Prostate gland (tissue), 2 donors: ENCODE results near the gene STX19.

ENCODE experiments used
- POLR2A ChIP-seq: fragments of 450-650 bp; IDR thresholded peaks from one replicate; pipeline ENCODE4 v1.6.1; 2016; ENCODE audit warnings: antibody characterized with exemption, mild to moderate bottlenecking
- POLR2AphosphoS5 ChIP-seq: sonication (generic); formaldehyde crosslinking; IDR thresholded peaks from one replicate; pipeline ENCODE4 v1.6.1; 2017; ENCODE audit warnings: antibody characterized with exemption
- TF ChIP-seq, protein P1 (sequence below), 4 experiments: fragments of 200-600 bp in 2 of 4; fragments of 450-650 bp in 2 of 4; sonication (generic) in 2 of 4; IDR thresholded peaks; 1 replicate in 3 of 4; 2 replicates in 1 of 4; pipeline ENCODE4 v1.5.1; 2016 to 2019; ENCODE audit warnings: antibody characterized with exemption in 4 of 4, mild to moderate bottlenecking in 2 of 4, moderate library complexity in 2 of 4

GRCh38 chr3:94001191-94001590, 27.2 kb downstream of the STX19 start:
- TF ChIP-seq POLR2A (no peak), POLR2AphosphoS5 (no peak)
- TF ChIP-seq, protein P1, sequence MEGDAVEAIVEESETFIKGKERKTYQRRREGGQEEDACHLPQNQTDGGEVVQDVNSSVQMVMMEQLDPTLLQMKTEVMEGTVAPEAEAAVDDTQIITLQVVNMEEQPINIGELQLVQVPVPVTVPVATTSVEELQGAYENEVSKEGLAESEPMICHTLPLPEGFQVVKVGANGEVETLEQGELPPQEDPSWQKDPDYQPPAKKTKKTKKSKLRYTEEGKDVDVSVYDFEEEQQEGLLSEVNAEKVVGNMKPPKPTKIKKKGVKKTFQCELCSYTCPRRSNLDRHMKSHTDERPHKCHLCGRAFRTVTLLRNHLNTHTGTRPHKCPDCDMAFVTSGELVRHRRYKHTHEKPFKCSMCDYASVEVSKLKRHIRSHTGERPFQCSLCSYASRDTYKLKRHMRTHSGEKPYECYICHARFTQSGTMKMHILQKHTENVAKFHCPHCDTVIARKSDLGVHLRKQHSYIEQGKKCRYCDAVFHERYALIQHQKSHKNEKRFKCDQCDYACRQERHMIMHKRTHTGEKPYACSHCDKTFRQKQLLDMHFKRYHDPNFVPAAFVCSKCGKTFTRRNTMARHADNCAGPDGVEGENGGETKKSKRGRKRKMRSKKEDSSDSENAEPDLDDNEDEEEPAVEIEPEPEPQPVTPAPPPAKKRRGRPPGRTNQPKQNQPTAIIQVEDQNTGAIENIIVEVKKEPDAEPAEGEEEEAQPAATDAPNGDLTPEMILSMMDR (IDR thresholded peaks at IDR 0.05): no peak
